Brain microvascular endothelial cell (primary cell): ENCODE data around the gene INPP5D.
"Not testable (repeated sequence)": the region's sequence is repeated elsewhere in the genome, so short reads cannot be mapped to it uniquely, and the experiment has no call there.

Source experiments
- DNase-seq: peaks from one replicate; pipeline ENCODE4 v3.0.0-alpha.2; 2020
- H3K27ac ChIP-seq: fragments of 250-450 bp; sonication (Bioruptor Pico); 2 replicates; pipeline ENCODE4 v1.5.1; 2020; ENCODE audit warnings: mild to moderate bottlenecking, moderate library complexity
- H3K27me3 ChIP-seq: fragments of 250-450 bp; sonication (Bioruptor Pico); replicated peaks from 2 replicates; pipeline ENCODE4 v1.5.1; 2020; ENCODE audit warnings: mild to moderate bottlenecking
- H3K36me3 ChIP-seq: fragments of 250-450 bp; sonication (Bioruptor Pico); replicated peaks from 2 replicates; pipeline ENCODE4 v1.5.1; 2020; ENCODE audit warnings: mild to moderate bottlenecking
- H3K4me3 ChIP-seq: 2 replicates; pipeline ENCODE4 v1.5.1; 2011; ENCODE audit warnings: low read depth, mild to moderate bottlenecking, control low read depth, low read length, moderate library complexity
- CTCF ChIP-seq: IDR thresholded peaks from 2 replicates; pipeline ENCODE4 v1.5.1; 2011; ENCODE audit warnings: low read depth, mild to moderate bottlenecking, moderate library complexity, low read length, control low read depth, inconsistent platforms; ENCODE audit errors: missing control alignments
- in situ Hi-C: cut with HindIII; loops from 2 replicates; pipeline ENCODE4 v1.10.0; 2017; ENCODE audit warnings: low sequenced_read_pairs, low pct_ligation_motif_present

INPP5D gene

GRCh38 chr2:233013027-233013461 lies 47.1 kb upstream of the INPP5D start, which contains the start of gene NGEF:
Gene NGEF, minus strand, starts transcription at chr2:233013256. Its CDS starts 38,366 bp downstream, at chr2:232974890.
- Histone ChIP-seq H3K27me3 (no peaks in the 10 kb centered on the region), H3K36me3 (no peaks in the 10 kb centered on the region), H3K4me3 (no peak within 1 kb of the TSS), H3K27ac (no peak within 1 kb of the TSS)
- TF ChIP-seq CTCF = no peak
- DNase-seq = no peak
- in situ Hi-C loops = no loop called here

DNA sequence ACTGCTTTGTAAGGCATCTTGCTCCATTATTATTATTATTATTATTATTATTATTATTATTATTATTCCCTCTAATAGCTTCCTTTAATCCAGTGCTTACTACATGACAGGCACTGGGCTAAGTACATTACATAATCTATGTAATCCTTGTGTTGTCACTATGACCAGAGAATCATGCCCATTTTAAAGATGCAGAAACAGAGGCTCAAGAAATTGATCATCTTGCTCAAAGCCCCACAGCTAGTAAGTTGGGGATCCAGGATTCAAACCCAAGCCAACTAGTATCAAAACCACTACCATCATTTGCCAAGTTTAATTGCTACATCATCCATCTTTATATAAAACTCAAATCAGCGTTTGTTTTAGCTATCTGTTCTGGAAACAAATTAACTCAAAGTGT lies 46.5 kb upstream of the INPP5D start:
- Histone ChIP-seq H3K27me3 (no peaks in the 10 kb centered on the region), H3K27ac (no peak overlapping the region), H3K36me3 (no peaks in the 10 kb centered on the region), H3K4me3 (no peak overlapping the region)
- DNase-seq = no peak
- in situ Hi-C loops = no loop called here
- no peak for TF ChIP-seq CTCF

DNA sequence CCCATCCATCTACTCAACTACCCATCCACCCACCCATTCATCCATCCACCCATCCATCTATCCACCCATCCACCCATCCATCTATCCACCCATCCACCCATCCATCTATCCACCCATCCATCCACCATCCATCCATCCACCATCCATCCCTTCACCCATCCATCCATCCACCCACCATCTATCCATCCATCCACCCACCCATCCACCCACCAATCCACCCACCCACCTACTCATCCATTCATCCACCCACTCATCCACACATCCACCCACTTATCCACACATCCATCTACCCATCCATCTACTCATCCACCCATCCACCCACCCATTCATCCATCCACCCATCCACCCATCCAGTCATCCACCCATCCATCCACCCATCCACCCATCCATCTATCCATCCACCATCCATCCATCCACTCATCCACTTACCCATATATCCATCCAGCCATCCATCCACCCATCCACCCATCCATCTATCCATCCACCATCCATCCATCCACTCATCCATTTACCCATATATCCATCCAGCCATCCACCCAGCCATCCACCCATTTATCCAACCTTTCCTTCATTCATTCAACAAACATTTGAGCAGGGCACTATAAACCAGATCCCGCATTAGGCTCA lies 45.0 kb upstream of the INPP5D start:
- no peak overlapping the region for H3K4me3 ChIP-seq
- no peak for DNase-seq
- H3K27me3 ChIP-seq = no peaks in the 10 kb centered on the region
- no peak overlapping the region for H3K27ac ChIP-seq
- H3K36me3 ChIP-seq = no peaks in the 10 kb centered on the region
- no peak for TF ChIP-seq CTCF
- in situ Hi-C loops = no loop called here

- H3K27ac ChIP-seq = no peak overlapping the region
- DNase-seq = no peak
- no peaks in the 10 kb centered on the region for H3K36me3 ChIP-seq
- in situ Hi-C loops = no loop called here
- no peaks in the 10 kb centered on the region for H3K27me3 ChIP-seq
- TF ChIP-seq CTCF = no peak
- H3K4me3 ChIP-seq = no peak overlapping the region
Observed at GRCh38 chr2:233017947-233018346, 42.2 kb upstream of the INPP5D start.

DNA sequence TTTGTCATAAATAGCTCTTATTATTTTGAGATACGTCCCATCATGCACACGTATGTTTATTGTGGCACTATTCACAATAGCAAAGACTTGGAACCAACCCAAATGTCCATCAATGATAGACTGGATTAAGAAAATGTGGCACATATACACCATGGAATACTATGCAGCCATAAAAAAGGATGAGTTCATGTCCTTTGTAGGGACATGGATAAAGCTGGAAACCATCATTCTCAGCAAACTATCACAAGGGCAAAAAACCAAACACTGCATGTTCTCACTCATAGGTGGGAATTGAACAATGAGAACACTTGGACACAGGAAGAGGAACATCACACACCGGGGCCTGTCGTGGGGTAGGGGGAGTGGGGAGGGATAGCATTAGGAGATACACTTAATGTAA lies 40.5 kb upstream of the INPP5D start:
- H3K36me3 ChIP-seq, H3K27me3 ChIP-seq, DNase-seq, H3K27ac ChIP-seq, in situ Hi-C loops, H3K4me3 ChIP-seq: not testable (repeated sequence)

DNA sequence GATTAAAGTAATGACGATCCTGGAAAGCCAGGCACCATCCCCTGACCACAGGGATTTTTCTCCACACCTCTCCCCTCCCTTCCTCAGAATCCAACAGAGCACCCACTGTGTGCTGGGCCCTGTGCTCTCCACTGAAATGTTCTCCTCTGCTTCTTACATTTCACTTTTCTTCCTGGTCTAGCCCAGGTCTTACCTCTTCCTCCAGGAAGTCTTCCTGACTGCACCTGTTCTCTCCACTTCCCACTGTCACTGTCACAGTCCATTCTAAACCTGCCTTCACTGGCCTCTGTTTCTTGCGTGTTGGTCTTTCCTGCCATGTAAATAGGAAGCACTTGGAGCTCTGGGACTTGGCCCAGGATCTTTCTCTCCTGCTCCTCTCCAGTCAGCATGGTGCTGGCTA lies 39.7 kb upstream of the INPP5D start:
- no peak for TF ChIP-seq CTCF
- Histone ChIP-seq H3K27me3 (no peaks in the 10 kb centered on the region), H3K36me3 (no peaks in the 10 kb centered on the region), H3K4me3 (no peak overlapping the region), H3K27ac (no peak overlapping the region)
- in situ Hi-C loops = no loop called here
- DNase-seq = no peak
